ENCODE measurements around the gene LIPC.

LIPC gene

GRCh38 chr15:58501006-58501405 lies 69.2 kb downstream of the LIPC start:
- DNase-seq: no peak

DNA sequence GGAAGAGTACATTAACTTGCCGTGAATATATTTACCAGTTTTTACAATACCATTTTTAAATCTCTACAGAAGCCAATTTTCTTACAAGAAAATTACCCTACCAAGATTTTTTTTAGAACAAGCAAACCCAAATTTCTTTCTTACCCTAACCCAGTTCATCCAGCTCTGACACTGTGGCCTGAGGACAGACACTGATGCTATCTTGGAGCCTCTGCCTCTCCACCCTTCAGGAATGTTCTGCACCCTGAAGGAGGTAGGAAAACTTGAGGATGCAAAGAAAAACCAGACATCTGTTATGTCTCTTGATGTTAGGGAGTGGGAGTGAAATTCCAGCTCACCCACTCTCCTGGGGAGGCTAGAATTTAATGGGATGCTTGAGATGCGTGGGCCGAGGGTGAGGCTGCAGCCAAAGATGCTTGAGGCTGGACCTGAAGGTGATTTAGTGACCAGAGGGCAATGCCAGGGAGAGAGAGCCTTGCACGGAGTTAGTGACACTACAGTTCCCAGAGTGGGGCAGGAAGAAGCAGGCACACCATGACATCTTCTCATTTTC lies 69.9 kb downstream of the LIPC start:
- DNase-seq: no peak

DNA sequence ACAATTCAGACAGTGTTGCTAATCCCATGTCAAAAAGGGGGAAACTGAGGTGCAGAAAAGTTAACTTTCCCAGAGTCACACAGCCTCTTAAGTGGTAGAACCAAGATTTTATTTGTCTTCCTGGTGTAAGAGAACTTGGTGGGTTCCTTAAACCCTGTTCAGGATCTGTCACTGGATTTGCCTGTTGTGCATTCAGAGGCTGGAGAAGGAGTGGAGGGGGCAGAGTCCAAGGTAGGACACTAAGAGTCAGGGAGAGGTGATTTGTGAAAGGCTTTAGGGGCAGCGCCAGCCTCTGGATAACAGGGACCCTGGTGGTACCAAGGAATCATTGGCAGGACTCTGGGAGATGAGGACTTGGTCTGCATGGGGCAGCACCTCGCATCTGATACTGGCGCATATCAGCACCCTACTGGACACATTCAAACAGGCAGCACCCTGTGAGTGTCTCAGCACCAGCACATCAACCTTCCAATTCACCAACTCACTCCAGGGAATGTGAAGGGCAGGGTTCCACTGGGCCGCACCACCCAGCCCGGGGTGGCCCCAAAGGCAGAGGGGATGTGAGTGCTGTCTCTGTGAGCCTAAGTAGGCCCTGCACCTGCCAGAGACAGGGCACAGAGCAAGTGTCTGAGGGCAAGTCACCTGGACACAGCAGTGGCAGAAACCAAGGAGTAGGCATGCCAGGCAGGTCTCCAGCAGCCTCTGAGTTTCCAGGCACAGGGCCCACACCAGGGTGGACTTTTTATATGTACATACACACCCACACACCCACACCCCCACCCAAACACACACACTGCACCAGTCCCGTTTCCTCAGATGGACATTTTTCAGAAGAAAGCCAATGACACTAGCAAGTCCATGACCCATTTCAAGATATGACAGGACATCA lies 71.6 kb downstream of the LIPC start:
- no peak for DNase-seq

- DNase-seq: no peak
These were observed 73.0 kb downstream of the LIPC start for GRCh38 chr15:58504674-58505234.

- no peak for DNase-seq
These were observed 73.8 kb downstream of the LIPC start for GRCh38 chr15:58505581-58505980.

DNA sequence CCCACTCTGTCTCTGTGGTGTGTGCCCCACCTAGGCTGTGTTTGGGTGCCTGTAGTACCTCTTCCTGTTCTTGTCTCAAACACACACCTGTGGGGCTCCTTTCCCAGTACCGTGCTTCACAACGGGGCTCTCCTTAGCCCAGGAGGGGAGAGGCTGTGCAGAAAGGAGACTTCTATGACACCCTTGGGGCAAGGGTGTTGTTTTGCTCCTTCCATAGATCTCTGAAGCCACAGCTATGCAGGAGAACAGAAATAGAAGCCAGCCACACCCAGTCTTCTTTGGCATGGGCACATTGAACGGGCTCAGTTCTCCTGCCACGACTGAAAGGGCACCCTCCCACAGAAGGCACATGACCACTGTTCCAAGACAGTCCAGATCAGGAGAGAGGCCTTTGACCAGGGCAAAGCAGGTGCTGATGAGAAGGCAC lies 74.3 kb downstream of the LIPC start:
- no peak for DNase-seq

DNA sequence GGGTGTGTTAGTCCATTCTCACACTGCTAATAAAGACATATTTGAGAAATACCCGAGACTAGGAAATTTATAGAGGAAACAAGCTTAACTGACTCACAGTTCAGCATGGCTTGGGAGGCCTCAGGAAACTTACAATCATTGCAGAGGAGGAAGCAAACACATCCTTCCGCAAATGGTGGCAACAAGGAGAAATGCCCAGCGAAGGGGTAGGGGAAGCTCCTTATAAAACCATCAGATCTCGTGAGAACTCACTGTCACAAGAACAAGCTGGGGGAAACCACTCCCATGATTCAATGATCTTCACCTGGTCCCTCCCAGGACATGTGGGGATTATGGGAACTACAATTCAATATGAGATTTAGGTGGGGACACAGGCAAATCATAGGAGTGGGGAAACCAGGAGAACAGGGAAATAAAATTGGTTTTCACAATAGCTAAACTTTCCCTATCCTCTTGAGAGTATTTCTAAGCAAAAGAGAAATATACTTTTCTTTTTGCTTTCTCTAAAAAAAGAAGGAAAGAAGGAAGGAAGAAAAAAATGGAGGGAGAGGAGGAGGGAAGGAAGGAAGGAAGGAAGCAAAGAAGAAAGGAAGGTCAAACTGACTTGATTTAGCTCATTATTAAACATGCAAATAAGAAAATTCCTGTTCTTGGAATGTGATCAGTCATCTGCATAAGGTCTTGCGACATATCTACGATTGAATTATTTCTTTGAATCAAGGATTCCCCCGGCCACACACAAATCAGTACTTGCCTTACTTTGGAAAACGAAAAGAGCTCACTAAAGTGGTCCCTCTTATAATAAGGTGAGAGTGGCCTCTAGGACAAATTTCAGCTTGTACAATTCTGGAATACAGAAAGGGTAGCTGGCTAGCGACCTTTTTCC lies 75.2 kb downstream of the LIPC start:
- DNase-seq: no peak

- DNase-seq: no peak
These were observed 77.8 kb downstream of the LIPC start for GRCh38 chr15:58509556-58509955.

GRCh38 chr15:58510715-58511598 lies 79.2 kb downstream of the LIPC start:
- no peak for DNase-seq

GRCh38 chr15:58511599-58511987 lies 79.8 kb downstream of the LIPC start:
- no peak for DNase-seq

GRCh38 chr15:58512522-58512921 lies 80.7 kb downstream of the LIPC start:
- DNase-seq: no peak

DNA sequence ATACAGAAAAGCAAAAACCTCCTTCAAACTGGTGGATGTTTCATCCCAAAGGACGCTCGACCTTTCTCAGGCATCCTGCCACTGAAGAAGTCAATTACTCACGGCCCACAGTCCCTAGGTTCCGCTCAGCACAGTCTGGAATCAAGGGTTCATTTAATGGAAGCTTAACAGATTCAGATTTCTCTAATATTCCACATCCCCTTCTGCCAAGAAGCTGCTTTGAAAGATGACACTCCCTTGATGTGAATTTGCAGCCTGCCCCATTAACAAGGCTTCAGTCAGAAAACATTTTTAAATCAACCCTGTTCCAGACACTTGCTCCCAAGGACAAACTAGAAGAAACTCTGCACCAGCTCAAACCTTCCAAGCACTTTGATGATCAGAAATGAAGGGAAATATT lies 81.2 kb downstream of the LIPC start:
- DNase-seq: no peak

- no peak for DNase-seq
These were observed 82.0 kb downstream of the LIPC start for GRCh38 chr15:58513726-58514336.

DNA sequence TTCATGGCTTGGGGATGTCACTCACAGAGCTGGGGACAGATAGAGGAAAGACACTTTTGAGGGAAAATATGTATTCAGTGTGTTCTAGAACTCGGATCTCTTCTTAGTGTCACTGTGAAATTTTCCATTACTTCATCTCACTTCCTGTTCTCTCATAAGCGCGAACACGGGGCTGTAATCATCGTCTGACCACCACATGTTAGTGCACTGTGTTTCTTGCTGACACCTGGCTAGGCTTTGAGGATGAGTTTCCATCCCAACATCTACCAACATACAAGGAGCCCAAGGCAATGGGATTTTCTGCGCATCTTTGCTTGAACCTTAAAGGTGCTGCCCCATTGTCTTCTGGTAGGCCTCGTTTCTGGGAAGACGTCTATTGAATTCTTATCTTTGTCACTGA lies 84.0 kb downstream of the LIPC start:
- no peak for DNase-seq

- DNase-seq: no peak
These were observed 85.5 kb downstream of the LIPC start for GRCh38 chr15:58517252-58517681.

DNA sequence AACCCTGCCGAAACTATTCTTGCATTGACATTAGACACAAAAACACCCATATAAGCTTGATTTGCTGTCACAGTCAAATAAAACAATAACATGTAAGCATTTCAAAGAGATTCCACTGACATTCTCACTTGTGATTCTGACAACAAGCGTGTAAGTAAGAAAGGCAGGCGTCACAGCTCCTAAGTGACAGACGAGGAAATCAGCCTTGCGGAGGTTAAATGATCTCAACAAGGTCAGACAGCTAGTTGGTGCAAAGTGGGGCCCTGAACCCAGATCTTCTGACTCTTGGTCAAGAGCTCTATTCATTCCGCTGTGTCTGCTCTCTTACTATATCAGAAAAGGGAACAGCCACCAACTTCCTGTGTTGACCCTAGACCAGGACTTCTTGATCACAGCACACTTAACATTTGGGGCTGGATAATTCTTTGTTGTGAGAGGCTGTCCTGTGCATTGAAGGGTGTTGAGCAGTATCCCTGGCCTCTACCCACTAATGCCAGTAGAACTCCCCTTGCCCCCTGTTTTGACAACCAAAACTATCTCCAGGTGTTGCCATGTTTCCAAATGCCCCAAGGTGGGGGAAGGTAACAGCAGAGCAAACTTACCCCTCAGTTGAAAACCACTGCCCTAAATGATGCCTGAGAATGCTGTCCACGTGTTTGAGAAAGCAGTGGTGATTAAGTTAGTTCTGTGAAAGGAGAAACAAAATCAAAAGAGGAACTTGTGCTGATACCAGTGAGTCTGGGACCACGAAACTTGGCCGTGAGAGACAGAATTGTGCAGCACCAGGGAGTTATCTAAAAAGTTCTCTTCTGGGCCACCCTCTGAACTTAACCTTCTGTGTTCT lies 86.1 kb downstream of the LIPC start:
- DNase-seq: no peak

DNA sequence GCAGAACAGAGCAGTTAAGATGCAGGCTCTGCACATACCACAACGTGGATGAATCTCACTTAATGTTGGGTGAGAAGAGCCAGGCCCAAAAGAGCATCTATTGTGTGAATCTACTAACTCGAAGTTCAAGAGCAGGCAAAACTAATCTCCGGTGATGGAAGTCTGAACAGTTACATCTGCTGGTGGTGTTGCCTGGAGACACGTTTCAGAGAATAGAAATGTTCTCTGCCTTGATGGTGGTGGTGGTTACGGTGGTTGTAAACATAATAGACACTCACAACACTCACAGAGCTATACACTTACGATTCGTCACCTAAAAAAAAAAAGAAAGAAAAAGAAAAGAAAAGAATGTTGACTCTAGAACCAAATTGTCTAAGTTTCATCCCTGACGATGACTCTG lies 86.8 kb downstream of the LIPC start:
- no peak for DNase-seq

GRCh38 chr15:58519516-58519915 lies 87.7 kb downstream of the LIPC start:
- DNase-seq: no peak

- DNase-seq: no peak
These were observed 88.7 kb downstream of the LIPC start for GRCh38 chr15:58520464-58520863.

GRCh38 chr15:58520936-58521292 lies 89.1 kb downstream of the LIPC start:
- DNase-seq: no peak
